ENCODE measurements around the gene EVL.
"Not testable (repeated sequence)": the region's sequence is repeated elsewhere in the genome, so short reads cannot be mapped to it uniquely, and the experiment has no call there.

The EVL gene

GRCh38 chr14:100178691-100179090 is 113.5 kb downstream of the EVL start:
- no peak overlapping the region for H3K27ac ChIP-seq
- TF ChIP-seq CTCF (conservative IDR thresholded peaks at IDR 0.05): no peak

GRCh38 chr14:100180671-100181070 is 115.4 kb downstream of the EVL start:
- H3K27ac ChIP-seq: not testable (repeated sequence)

GRCh38 chr14:100181876-100182551 is 116.8 kb downstream of the EVL start:
- not testable (repeated sequence) for H3K27ac ChIP-seq

- no peak for TF ChIP-seq CTCF (conservative IDR thresholded peaks at IDR 0.05)
- H3K27ac ChIP-seq: peak overlapping the region; percentile 32
Measured at GRCh38 chr14:100187247-100187833, 122.1 kb downstream of the EVL start.

- H3K27ac ChIP-seq: no peak overlapping the region; the same call in 1 of the 2 replicates
- no peak for TF ChIP-seq CTCF (conservative IDR thresholded peaks at IDR 0.05)
Measured at GRCh38 chr14:100188392-100189030, 123.3 kb downstream of the EVL start.

GRCh38 chr14:100190126-100190525 is 124.9 kb downstream of the EVL start:
- TF ChIP-seq CTCF (conservative IDR thresholded peaks at IDR 0.05): no peak
- H3K27ac ChIP-seq: no peak overlapping the region

- peak overlapping the region; percentile 85 for H3K27ac ChIP-seq
- no peak for TF ChIP-seq CTCF (conservative IDR thresholded peaks at IDR 0.05)
Measured at GRCh38 chr14:100191584-100192249, 126.5 kb downstream of the EVL start.

- H3K27ac ChIP-seq: peak overlapping the region; percentile 85
- no peak for TF ChIP-seq CTCF (conservative IDR thresholded peaks at IDR 0.05)
Measured at GRCh38 chr14:100192250-100192671, 127.0 kb downstream of the EVL start.

Data from VCaP (cell line).